Activated CD4-positive, alpha-beta T cell treated with anti-CD3 and anti-CD28 coated beads for 36 hours (primary cell): ENCODE results near the gene RAD18. TPM values are rescaled to one million over a fixed set of nuclear protein-coding genes. Genes with fewer than 3 reads are reported as not detected.

Source experiments
- ATAC-seq: fragments of 200-7000 bp; cut with Tn5 transposase; one replicate; pipeline ENCODE4 v1.10.0; 2021; ENCODE audit warnings: mild to moderate bottlenecking, moderate library complexity
- CTCF ChIA-PET: fragments of 350-600 bp; sonication (Branson Sonifier 250); formaldehyde crosslinking; loops from one replicate; lab custom pipeline; 2021; ENCODE audit warnings: antibody characterized with exemption; lab: Charles Lee
- POLR2A ChIA-PET: fragments of 350-600 bp; sonication (Branson Sonifier 250); formaldehyde crosslinking; loops from one replicate; lab custom pipeline; 2021; ENCODE audit warnings: antibody characterized with exemption, inconsistent platforms; lab: Charles Lee
- DNase-seq: peaks from one replicate; pipeline ENCODE4 v3.0.0-alpha.2; 2020
- H3K27ac Mint-ChIP-seq: one replicate; pipeline ENCODE4 v1.8.0; 2021; ENCODE audit warnings: mixed read lengths
- H3K27me3 Mint-ChIP-seq: one replicate; pipeline ENCODE4 v1.8.0; 2021; ENCODE audit warnings: mixed read lengths
- H3K36me3 Mint-ChIP-seq: one replicate; pipeline ENCODE4 v1.8.0; 2021; ENCODE audit warnings: low read depth, mixed read lengths
- H3K4me1 Mint-ChIP-seq: one replicate; pipeline ENCODE4 v1.8.0; 2021; ENCODE audit warnings: mixed read lengths
- H3K4me3 Mint-ChIP-seq: one replicate; pipeline ENCODE4 v1.8.0; 2021; ENCODE audit warnings: mild to moderate bottlenecking, moderate library complexity, mixed read lengths
- H3K9me3 Mint-ChIP-seq: one replicate; pipeline ENCODE4 v1.8.0; 2021; ENCODE audit warnings: low read depth, mixed read lengths
- intact Hi-C, 2 experiments: fragments of 100-400 bp; cut with DNase I in 1 of 2; cut with micrococcal nuclease in 1 of 2; formaldehyde crosslinking; loops; one replicate each; pipeline versions ENCODE4 v1.14.2 to v1.15.1; 2022 to 2024; cut with DNase I, micrococcal nuclease
- total RNA-seq, 2 experiments: library from RNA; stranded (reverse); gene quantifications; one replicate each; pipeline ENCODE4 v1.2.3, GENCODE V29; 2021

The RAD18 gene
- total RNA-seq, 2 experiments from 2014 or later: 47.8 to 50.5 TPM

DNA sequence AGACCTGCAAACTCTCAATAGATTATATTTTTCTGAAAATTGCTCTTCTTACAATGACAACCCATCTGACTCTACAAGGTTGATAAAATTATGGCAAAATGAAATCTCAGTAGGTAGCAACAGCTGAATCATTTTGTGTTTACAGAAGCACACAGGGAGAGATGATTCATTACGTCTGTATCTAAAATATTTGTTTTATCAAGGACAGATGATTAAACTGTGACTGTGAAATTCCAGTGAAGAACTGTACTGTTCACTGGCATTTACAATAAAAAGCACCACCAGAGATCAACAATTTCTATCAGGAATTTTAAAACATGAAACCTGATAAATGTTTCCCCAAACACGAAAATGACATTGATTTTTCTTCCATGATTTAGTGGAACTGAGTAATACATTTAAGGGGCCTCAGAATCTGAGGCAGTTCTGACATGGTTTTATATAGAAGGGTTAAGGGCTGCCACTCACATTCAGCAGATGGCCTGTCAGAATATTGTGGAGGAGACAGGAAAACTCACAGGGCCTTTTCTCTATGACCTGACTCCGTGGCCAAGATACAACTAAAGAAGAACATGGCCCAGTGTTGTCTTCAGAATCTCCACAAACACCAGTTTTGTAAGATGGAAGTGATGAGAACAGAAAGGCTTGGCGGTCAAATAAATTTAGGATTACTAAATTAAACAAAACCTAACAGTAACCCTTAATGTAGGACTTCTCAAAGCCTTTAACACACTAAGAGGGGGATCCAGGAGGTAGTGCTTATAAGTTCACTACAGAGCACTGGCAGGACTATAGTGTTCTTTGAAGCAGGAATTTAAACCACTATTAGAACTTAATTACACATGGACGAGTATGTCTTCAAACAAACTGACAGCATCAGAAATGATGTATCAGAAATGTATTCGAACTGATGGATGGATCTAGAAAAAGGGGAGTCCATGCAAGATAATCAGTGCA is 25.9 kb downstream of the RAD18 start:
- H3K9me3 Mint-ChIP-seq: no peaks in the 10 kb centered on the region
- intact Hi-C loops: no loop called here
- ChIA-PET CTCF (no interaction called here), POLR2A (no interaction called here)
- H3K4me3 Mint-ChIP-seq: no peak overlapping the region
- no peak overlapping the region for H3K27ac Mint-ChIP-seq
- no peaks in the 10 kb centered on the region for H3K4me1 Mint-ChIP-seq
- no peaks in the 10 kb centered on the region for H3K27me3 Mint-ChIP-seq
- peaks cover 32% of the 10 kb centered on the region for H3K36me3 Mint-ChIP-seq
- no peak for ATAC-seq
- DNase-seq: no peak

DNA sequence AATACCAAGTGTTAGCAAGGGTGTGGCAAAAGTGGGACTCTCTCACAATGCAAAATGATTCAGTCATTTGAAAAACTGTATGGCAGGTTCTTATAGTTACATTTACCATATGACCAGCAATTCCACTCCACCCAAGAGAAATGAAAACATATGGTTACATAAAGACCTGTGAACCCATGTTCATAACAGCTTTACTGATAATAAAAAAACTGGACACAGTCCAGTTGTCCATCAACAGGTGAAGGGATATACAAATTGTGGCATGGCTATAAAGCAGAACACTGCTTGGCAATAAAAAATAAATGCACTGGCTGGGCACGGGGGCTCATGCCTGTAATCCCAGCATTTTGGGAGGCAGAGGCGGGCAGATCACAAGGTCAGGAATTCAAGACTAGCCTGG is 30.8 kb downstream of the RAD18 start:
- Mint-ChIP-seq H3K4me1 (no peaks in the 10 kb centered on the region), H3K9me3 (no peaks in the 10 kb centered on the region), H3K36me3 (peaks cover 17% of the 10 kb centered on the region), H3K27me3 (no peaks in the 10 kb centered on the region), H3K4me3 (no peak overlapping the region), H3K27ac (no peak overlapping the region)
- ATAC-seq: no peak
- intact Hi-C loops: no loop called here
- POLR2A ChIA-PET: no interaction called here
- CTCF ChIA-PET: no interaction called here
- DNase-seq: no peak

GRCh38 chr3:8931342-8931741 is 31.9 kb downstream of the RAD18 start:
- POLR2A ChIA-PET: no interaction called here
- ATAC-seq (no peak), DNase-seq (no peak)
- no peak overlapping the region for H3K4me3 Mint-ChIP-seq
- CTCF ChIA-PET: no interaction called here
- H3K27ac Mint-ChIP-seq: no peak overlapping the region
- peaks cover 22% of the 10 kb centered on the region for H3K36me3 Mint-ChIP-seq
- intact Hi-C loops: no loop called here
- H3K27me3 Mint-ChIP-seq: no peaks in the 10 kb centered on the region
- H3K9me3 Mint-ChIP-seq: no peaks in the 10 kb centered on the region
- no peaks in the 10 kb centered on the region for H3K4me1 Mint-ChIP-seq

DNA sequence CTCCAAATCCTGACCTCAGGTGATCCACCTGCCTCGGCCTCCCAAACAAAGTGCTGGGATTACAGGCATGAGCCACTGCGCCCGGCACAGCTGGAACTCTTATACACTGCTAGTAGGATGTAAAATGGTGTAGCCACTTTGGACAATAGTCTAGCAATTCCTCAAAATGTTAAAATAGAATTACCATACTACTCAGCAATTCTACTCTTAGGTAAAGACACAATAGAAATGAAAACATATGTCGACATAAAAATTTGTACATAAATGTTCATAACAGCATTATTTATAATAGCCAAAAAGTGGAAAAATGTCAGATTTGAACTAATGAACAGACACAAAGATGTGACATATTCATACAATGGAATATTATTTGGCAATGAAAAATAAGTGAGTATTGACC is 33.4 kb downstream of the RAD18 start:
- ChIA-PET CTCF (no interaction called here), POLR2A (no interaction called here)
- no peak for ATAC-seq
- no peak for DNase-seq
- intact Hi-C loops: no loop called here
- H3K9me3 Mint-ChIP-seq: no peaks in the 10 kb centered on the region
- no peaks in the 10 kb centered on the region for H3K4me1 Mint-ChIP-seq
- H3K27ac Mint-ChIP-seq: no peak overlapping the region
- no peaks in the 10 kb centered on the region for H3K27me3 Mint-ChIP-seq
- H3K36me3 Mint-ChIP-seq: peaks cover 33% of the 10 kb centered on the region
- H3K4me3 Mint-ChIP-seq: no peak overlapping the region

GRCh38 chr3:8914491-8914890 is 48.8 kb downstream of the RAD18 start:
- ChIA-PET POLR2A (no interaction called here), CTCF (no interaction called here)
- no peaks in the 10 kb centered on the region for H3K9me3 Mint-ChIP-seq
- H3K27ac Mint-ChIP-seq: no peak overlapping the region
- no peak for DNase-seq
- no peaks in the 10 kb centered on the region for H3K4me1 Mint-ChIP-seq
- no peak overlapping the region for H3K4me3 Mint-ChIP-seq
- no peaks in the 10 kb centered on the region for H3K27me3 Mint-ChIP-seq
- peaks cover 32% of the 10 kb centered on the region for H3K36me3 Mint-ChIP-seq
- intact Hi-C loops: no loop called here
- no peak for ATAC-seq

- CTCF ChIA-PET: no interaction called here
- no peak for DNase-seq
- Mint-ChIP-seq H3K27ac (no peak overlapping the region), H3K36me3 (peaks cover 46% of the 10 kb centered on the region), H3K4me3 (no peak overlapping the region), H3K9me3 (no peaks in the 10 kb centered on the region), H3K4me1 (no peaks in the 10 kb centered on the region), H3K27me3 (no peaks in the 10 kb centered on the region)
- POLR2A ChIA-PET: no interaction called here
- intact Hi-C loops: no loop called here
- no peak for ATAC-seq
Observed at GRCh38 chr3:8911781-8912180, 51.5 kb downstream of the RAD18 start.

DNA sequence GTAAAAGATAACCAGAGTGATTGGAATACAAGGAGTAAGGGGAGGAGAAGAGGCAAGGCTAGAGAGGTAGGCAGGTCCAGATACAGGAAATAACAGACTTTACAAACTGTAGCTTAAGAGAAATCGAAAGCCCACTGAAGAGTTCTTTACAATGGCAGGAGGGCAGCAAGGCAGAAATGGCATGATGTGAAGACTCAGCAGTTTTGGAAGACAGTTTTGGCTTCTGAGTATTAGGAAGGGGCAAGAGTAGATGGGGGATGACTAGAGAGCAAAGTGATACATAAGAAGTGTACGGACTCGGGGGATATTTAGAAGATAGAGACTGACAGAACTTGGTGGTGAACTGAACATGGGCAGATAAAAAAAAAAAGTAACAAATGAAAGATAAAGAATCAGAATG is 54.1 kb downstream of the RAD18 start:
- ChIA-PET POLR2A (no interaction called here), CTCF (no interaction called here)
- Mint-ChIP-seq H3K4me1 (no peaks in the 10 kb centered on the region), H3K27ac (no peak overlapping the region), H3K4me3 (no peak overlapping the region), H3K36me3 (peaks cover 51% of the 10 kb centered on the region), H3K9me3 (no peaks in the 10 kb centered on the region), H3K27me3 (no peaks in the 10 kb centered on the region)
- ATAC-seq (no peak), DNase-seq (no peak)
- intact Hi-C loops: no loop called here

DNA sequence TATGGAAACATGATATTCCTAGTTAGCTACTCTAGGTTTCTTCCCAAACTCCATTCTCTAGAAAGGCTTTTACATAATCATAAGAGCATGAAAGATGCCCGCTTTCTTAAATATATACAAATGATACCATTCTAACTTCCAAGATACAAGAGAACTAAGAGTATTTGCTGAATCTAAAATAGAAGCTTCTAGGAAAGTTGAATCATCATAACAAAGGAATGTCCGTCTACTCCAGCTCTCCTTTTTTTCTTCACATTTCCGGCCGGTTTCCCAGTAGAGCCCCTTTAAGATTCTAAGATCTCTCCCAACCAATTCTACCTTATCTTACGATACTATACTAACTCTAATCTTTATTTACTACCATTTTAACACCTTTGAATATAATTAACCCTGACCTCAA is 60.1 kb downstream of the RAD18 start:
- CTCF ChIA-PET: interaction anchor here (0.6 to 0.9 kb wide), 2 partner anchors 10 to 16 kb away, joined by 3 read pairs; no protein-coding TSS in a partner anchor
- intact Hi-C loops: no loop called here
- DNase-seq (no peak), ATAC-seq (no peak)
- peaks cover 44% of the 10 kb centered on the region for H3K36me3 Mint-ChIP-seq
- POLR2A ChIA-PET: no interaction called here
- H3K4me1 Mint-ChIP-seq: no peaks in the 10 kb centered on the region
- H3K9me3 Mint-ChIP-seq: no peaks in the 10 kb centered on the region
- no peak overlapping the region for H3K4me3 Mint-ChIP-seq
- no peaks in the 10 kb centered on the region for H3K27me3 Mint-ChIP-seq
- no peak overlapping the region for H3K27ac Mint-ChIP-seq

DNA sequence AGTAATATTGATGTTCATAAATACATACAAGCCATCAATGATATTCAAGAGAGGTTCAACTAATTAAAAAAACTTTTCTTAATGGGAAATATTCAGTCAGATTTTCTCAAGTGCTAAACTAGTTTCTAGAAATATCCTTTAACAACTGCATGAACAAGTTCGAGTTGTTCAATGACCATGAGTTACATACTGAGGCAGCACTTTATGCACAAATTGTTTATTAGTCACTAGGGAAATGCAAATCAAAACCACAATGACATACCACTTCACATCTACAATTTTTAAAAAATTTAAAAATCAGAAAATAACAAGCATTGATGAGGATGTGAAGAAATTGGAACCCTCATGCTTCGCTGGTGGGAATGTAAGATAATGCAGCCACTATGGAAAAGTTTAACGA is 62.4 kb downstream of the RAD18 start:
- ATAC-seq: no peak
- Mint-ChIP-seq H3K4me3 (no peak overlapping the region), H3K9me3 (no peaks in the 10 kb centered on the region), H3K27me3 (no peaks in the 10 kb centered on the region), H3K4me1 (no peaks in the 10 kb centered on the region), H3K36me3 (peaks cover 32% of the 10 kb centered on the region), H3K27ac (no peak overlapping the region)
- CTCF ChIA-PET: no interaction called here
- no peak for DNase-seq
- POLR2A ChIA-PET: no interaction called here
- intact Hi-C loops: no loop called here

- Mint-ChIP-seq H3K36me3 (peaks cover 33% of the 10 kb centered on the region), H3K4me1 (no peaks in the 10 kb centered on the region), H3K27ac (no peak overlapping the region), H3K4me3 (no peak overlapping the region), H3K9me3 (no peaks in the 10 kb centered on the region), H3K27me3 (no peaks in the 10 kb centered on the region)
- ChIA-PET POLR2A (no interaction called here), CTCF (no interaction called here)
- DNase-seq (no peak), ATAC-seq (no peak)
- intact Hi-C loops: no loop called here
Observed at GRCh38 chr3:8899876-8900460, 63.3 kb downstream of the RAD18 start.

DNA sequence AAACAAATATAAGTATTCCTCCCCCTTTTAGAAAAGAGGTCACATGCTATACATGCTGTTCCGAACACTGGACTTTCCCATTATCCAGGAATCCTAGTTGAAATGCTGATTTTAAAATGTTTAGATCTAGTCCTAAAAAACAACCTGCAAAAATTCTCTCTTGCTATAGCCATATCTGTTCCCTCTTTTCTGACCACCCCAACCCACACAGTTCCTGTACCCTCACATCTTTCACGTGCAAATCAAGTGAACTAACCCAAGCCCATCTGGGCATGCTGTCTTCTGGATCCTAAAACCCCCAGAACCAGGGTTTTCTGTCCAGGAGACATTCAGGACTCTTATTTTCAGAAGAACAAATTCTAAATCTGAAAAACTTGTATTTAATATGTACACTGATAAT is 67.4 kb downstream of the RAD18 start:
- ChIA-PET CTCF (no interaction called here), POLR2A (no interaction called here)
- DNase-seq (no peak), ATAC-seq (no peak)
- Mint-ChIP-seq H3K27me3 (no peaks in the 10 kb centered on the region), H3K27ac (no peak overlapping the region), H3K4me1 (no peaks in the 10 kb centered on the region), H3K4me3 (no peak overlapping the region), H3K9me3 (no peaks in the 10 kb centered on the region), H3K36me3 (peaks cover 36% of the 10 kb centered on the region)
- intact Hi-C loops: no loop called here

- Mint-ChIP-seq H3K27ac (no peak overlapping the region), H3K27me3 (no peaks in the 10 kb centered on the region), H3K4me3 (no peak overlapping the region), H3K36me3 (peaks cover 42% of the 10 kb centered on the region), H3K4me1 (no peaks in the 10 kb centered on the region), H3K9me3 (no peaks in the 10 kb centered on the region)
- DNase-seq (no peak), ATAC-seq (no peak)
- intact Hi-C loops: no loop called here
- CTCF ChIA-PET: interaction anchor here (0.6 to 1.3 kb wide), 3 partner anchors 9 to 11 kb away, joined by 3 read pairs; no protein-coding TSS in a partner anchor
- POLR2A ChIA-PET: no interaction called here
Observed at GRCh38 chr3:8893001-8893400, 70.3 kb downstream of the RAD18 start.
